GM10248 (cell line): Measurements from ENCODE around the gene MSS51.

Source experiments
- CTCF ChIA-PET: fragments of 300-600 bp; sonication (Branson Sonifier 250); formaldehyde crosslinking; extraction: SDS; loops from one replicate; lab custom pipeline; 2021; ENCODE audit warnings: antibody characterized with exemption; lab: Yijun Ruan, JAX
- POLR2A ChIA-PET: fragments of 350-650 bp; sonication (Branson Sonifier 250); formaldehyde crosslinking; extraction: SDS; loops from one replicate; lab custom pipeline; 2020; ENCODE audit warnings: antibody characterized with exemption; lab: Yijun Ruan, JAX
- DNase-seq: peaks from one replicate; pipeline ENCODE4 v3.0.0; 2012; ENCODE audit errors: extremely low spot score
- CTCF ChIP-seq: IDR thresholded peaks from 2 replicates; pipeline ENCODE4 v1.5.1; 2012; ENCODE audit warnings: mild to moderate bottlenecking, low read depth; ENCODE audit errors: extremely low read depth, missing control alignments, control extremely low read depth

Gene MSS51

DNA sequence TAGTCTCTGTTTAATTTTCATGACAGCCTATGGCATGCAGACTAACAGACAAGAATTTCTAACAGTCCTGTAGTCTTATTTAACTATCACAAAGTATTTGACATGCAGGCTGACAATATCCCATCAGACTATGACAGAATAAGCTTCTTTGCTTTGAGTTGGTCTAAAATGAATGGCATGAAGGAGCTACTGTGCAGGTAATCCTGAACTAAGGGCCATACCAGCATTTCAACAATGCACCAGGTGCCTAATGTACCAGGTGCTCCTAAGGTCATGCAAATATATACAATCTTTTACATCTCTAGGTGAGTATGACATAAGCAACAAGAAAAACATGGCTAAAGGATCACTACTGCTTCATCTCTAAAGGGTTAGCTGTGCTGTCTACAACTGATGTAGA lies 13.6 kb upstream of the MSS51 start:
- no peak for TF ChIP-seq CTCF
- POLR2A ChIA-PET: no interaction called here
- CTCF ChIA-PET: no interaction called here
- DNase-seq: no peak

- no peak for TF ChIP-seq CTCF
- ChIA-PET POLR2A (no interaction called here), CTCF (interaction anchor here (0.6 to 1.0 kb wide), 3 partner anchors 9 to 25 kb away, joined by 3 read pairs; no protein-coding TSS in a partner anchor)
- no peak for DNase-seq
These were observed 11.1 kb upstream of the MSS51 start for GRCh38 chr10:73444457-73444856.

- POLR2A ChIA-PET: no interaction called here
These were observed 6.4 kb upstream of the MSS51 start for GRCh38 chr10:73439605-73440312.

GRCh38 chr10:73439055-73439454 lies 5.7 kb upstream of the MSS51 start:
- ChIA-PET CTCF (no interaction called here), POLR2A (no interaction called here)
- no peak for DNase-seq
- TF ChIP-seq CTCF: no peak

More at GRCh38 chr10:73439605-73440312, 6.4 kb upstream of the MSS51 start:
- DNase-seq: no peak
- CTCF ChIA-PET: no interaction called here
- no peak for TF ChIP-seq CTCF

DNA sequence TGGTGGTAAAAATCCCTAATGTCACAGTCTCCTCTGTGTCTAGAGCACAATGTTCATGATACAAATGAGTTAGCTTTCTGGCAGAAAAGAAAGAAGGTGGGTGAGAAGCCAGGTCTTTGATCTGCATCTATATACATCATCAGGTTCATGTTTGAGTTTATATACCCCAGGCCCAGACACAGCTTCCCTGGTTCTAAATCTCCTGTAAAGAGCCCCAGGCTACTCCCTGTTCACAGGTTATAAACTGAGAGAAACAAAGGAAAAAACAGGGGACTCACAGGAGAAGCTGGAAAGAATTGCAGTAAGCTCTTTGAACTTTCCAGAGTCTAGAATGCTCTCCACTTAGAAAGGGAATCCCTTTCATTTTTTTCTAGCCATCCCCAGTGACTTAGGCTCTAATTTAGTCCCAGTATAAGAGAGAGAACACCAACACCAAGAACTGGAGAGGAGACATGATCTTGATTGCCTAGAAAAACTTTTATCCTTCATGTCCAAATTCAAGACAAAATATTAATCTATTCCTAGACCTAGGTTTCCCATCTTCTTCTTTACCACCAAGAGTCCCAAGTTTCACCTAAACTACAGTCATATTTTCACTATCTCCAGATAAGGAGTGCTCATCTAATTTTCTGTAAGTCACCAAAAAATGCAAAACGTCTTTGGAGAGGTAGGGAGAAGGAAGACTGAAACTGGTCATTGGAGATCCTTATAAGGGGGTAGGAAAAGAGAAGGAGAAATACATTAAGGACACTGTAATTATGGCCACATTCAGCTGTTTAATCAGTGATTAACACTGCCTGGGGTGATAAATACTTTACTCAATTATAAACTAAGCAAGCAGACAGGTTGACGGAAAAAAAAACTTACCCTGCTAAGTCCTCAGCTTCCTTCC lies 469 bp downstream of the MSS51 start:
- ChIA-PET POLR2A (no interaction called here), CTCF (interaction anchor here (1.2 to 1.7 kb wide), 3 partner anchors 11 to 169 kb away, joined by 3 read pairs; no protein-coding TSS in a partner anchor)
- DNase-seq: no peak
- no peak for TF ChIP-seq CTCF

- DNase-seq: no peak
- no peak for TF ChIP-seq CTCF
- POLR2A ChIA-PET: no interaction called here
- CTCF ChIA-PET: no interaction called here
These were observed 7.0 kb downstream of the MSS51 start for GRCh38 chr10:73426318-73426717.
